ENCODE data around the gene CHIC2.
"Not testable (repeated sequence)": the region's sequence is repeated elsewhere in the genome, so short reads cannot be mapped to it uniquely, and the experiment has no call there.

CHIC2 gene

DNA sequence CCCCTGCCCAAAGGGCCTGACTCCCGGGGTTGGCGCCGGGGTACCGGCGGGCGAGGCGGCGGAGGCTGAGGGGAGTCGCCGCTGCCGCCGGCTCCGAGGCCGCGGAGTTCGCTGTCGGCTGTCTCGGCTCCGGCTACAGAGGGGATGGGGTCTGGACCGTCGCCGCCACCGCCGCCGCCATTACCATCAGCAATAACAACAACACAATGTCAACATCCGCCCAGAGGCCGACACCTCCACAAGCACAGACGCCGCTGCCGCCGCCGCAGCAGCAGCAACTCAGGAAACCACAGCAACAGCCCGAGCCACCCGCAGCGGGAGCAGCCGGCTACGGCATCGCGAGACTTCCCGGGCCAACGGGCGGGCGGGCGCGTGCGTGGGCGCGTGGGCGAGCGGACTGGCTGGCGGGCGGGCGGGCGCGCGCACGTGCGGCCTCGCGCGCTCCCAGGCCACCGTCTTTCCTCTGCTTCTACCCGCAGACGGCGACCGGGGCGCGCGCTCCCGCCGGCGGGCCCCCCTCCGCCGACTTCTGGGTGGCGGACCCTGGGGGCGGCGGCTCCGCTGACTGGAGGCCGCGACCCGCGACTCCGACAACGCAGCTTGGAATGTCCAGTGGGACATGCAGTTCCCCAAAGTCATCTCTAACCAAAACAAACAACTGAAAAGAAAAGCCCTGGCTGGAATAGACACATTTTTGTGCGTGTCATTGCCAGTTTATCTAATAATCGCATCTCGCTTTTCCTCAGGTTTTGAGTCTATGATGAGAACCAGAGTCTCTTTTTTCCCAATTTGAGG, at the start of gene CHIC2:
Gene CHIC2, minus strand, starts transcription at position 289 of the 795 bp plus-strand sequence. CDS start 305 bp downstream, outside the sequence.
- H3K4me1 Mint-ChIP-seq (ENCODE audit: low read depth) = peaks cover 46% of the 10 kb centered on the region
- H3K36me3 Mint-ChIP-seq (ENCODE audit: low read depth) = peaks cover 12% of the 10 kb centered on the region
- no peaks in the 10 kb centered on the region for H3K9me3 Mint-ChIP-seq
- no peaks in the 10 kb centered on the region for H3K27me3 Mint-ChIP-seq
- H3K4me3 Mint-ChIP-seq = peak within 1 kb of the TSS; percentile 88
- peak within 1 kb of the TSS; percentile 77 for H3K27ac Mint-ChIP-seq

- not testable (repeated sequence) for H3K27ac Mint-ChIP-seq; H3K9me3 Mint-ChIP-seq; H3K4me3 Mint-ChIP-seq; H3K36me3 Mint-ChIP-seq (ENCODE audit: low read depth)
- Mint-ChIP-seq H3K4me1 (ENCODE audit: low read depth) (peaks cover 19% of the 10 kb centered on the region), H3K27me3 (peaks cover 64% of the 10 kb centered on the region)
Measured at GRCh38 chr4:54113206-54113605, 48.8 kb upstream of the CHIC2 start.

DNA sequence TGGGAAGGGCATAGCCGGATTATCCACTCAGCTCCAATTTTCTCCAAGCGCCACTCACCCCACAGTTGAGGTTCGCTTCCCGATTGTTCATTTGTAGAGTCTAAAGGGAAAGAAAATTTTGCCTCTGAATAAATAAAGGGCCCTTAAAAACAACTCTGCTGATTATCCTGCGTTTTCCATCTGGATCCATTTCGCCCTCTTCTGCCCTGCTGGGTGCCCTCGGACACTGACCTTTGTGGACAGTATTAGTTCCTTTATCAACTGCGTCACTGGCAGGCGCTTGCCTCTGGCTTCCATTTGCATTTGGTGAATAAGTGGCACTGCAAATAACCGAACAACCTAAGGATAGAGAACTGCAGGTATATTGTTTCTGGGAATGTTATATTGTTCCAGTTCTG, 45.6 kb upstream of the CHIC2 start:
- Mint-ChIP-seq H3K36me3 (ENCODE audit: low read depth) (no peaks in the 10 kb centered on the region), H3K9me3 (no peaks in the 10 kb centered on the region), H3K27ac (no peak overlapping the region), H3K27me3 (peaks cover 85% of the 10 kb centered on the region), H3K4me3 (peak overlapping the region; percentile 40), H3K4me1 (ENCODE audit: low read depth) (peaks cover 23% of the 10 kb centered on the region)

DNA sequence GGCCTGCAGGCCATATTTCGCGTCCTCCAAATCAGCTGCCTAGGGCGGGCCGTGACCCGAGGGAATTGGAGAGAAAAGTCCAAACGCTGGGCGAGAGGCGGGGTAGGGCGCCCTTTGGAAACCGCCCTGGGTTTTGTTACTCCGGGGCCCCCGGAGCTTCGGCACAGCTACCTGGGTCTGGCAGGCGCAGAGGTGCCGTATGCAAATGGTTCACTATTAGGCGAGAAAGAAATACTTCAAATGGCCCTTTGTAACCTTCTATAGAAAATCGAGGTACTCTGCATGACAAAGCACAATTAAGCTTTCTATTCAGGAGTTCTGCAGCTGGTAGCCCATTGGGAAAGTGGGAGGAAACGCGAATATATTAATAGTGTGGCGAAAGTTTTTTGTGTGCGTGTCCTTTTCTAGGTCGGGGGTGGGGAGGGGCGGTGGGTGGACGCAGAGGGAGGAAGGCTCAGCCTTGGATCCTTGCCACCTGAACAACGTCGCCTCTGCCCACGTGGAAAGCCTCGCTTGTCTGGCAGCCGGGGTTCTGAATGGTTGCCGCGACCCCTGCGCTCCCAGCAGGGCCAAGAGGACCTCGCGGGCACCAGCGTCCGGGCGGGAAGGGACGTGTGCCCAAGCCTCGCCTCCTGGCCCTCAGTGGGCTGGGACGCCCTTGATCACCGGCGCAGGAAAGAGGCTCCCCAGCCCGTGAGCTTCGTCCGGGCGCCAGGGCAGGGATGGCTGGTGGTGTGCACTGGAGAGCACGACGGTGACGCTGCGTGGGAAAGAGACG, 45.0 kb upstream of the CHIC2 start:
- H3K27me3 Mint-ChIP-seq = peaks cover 87% of the 10 kb centered on the region
- no peak overlapping the region for H3K27ac Mint-ChIP-seq
- H3K4me3 Mint-ChIP-seq = no peak overlapping the region

GRCh38 chr4:54107951-54108748, 43.7 kb upstream of the CHIC2 start:
- Mint-ChIP-seq H3K36me3 (ENCODE audit: low read depth) (no peaks in the 10 kb centered on the region), H3K4me3 (peak overlapping the region; percentile 77), H3K27ac (peak overlapping the region; percentile 12), H3K9me3 (no peaks in the 10 kb centered on the region), H3K27me3 (peaks cover 94% of the 10 kb centered on the region), H3K4me1 (ENCODE audit: low read depth) (peaks cover 38% of the 10 kb centered on the region)

More for the DNA sequence above, 45.0 kb upstream of the CHIC2 start:
- no peaks in the 10 kb centered on the region for H3K36me3 Mint-ChIP-seq (ENCODE audit: low read depth)
- peaks cover 29% of the 10 kb centered on the region for H3K4me1 Mint-ChIP-seq (ENCODE audit: low read depth)
- H3K9me3 Mint-ChIP-seq = no peaks in the 10 kb centered on the region

GRCh38 chr4:54104907-54105306, 40.5 kb upstream of the CHIC2 start:
- Mint-ChIP-seq H3K36me3 (ENCODE audit: low read depth) (no peaks in the 10 kb centered on the region), H3K4me1 (ENCODE audit: low read depth) (peaks cover 55% of the 10 kb centered on the region), H3K27ac (peak overlapping the region; percentile 2), H3K9me3 (no peaks in the 10 kb centered on the region), H3K27me3 (peaks cover 90% of the 10 kb centered on the region), H3K4me3 (peak overlapping the region; percentile 6)

GRCh38 chr4:54103190-54103574, 38.8 kb upstream of the CHIC2 start:
- H3K36me3 Mint-ChIP-seq (ENCODE audit: low read depth) = no peaks in the 10 kb centered on the region
- no peak overlapping the region for H3K4me3 Mint-ChIP-seq
- no peak overlapping the region for H3K27ac Mint-ChIP-seq
- H3K9me3 Mint-ChIP-seq = no peaks in the 10 kb centered on the region
- H3K27me3 Mint-ChIP-seq = peaks cover 88% of the 10 kb centered on the region
- peaks cover 52% of the 10 kb centered on the region for H3K4me1 Mint-ChIP-seq (ENCODE audit: low read depth)

- H3K27ac Mint-ChIP-seq = no peak overlapping the region
- H3K36me3 Mint-ChIP-seq (ENCODE audit: low read depth) = no peaks in the 10 kb centered on the region
- H3K9me3 Mint-ChIP-seq = no peaks in the 10 kb centered on the region
- peaks cover 48% of the 10 kb centered on the region for H3K4me1 Mint-ChIP-seq (ENCODE audit: low read depth)
- H3K4me3 Mint-ChIP-seq = peak overlapping the region; percentile 1
- peaks cover 89% of the 10 kb centered on the region for H3K27me3 Mint-ChIP-seq
Measured at GRCh38 chr4:54102531-54103106, 38.2 kb upstream of the CHIC2 start.

DNA sequence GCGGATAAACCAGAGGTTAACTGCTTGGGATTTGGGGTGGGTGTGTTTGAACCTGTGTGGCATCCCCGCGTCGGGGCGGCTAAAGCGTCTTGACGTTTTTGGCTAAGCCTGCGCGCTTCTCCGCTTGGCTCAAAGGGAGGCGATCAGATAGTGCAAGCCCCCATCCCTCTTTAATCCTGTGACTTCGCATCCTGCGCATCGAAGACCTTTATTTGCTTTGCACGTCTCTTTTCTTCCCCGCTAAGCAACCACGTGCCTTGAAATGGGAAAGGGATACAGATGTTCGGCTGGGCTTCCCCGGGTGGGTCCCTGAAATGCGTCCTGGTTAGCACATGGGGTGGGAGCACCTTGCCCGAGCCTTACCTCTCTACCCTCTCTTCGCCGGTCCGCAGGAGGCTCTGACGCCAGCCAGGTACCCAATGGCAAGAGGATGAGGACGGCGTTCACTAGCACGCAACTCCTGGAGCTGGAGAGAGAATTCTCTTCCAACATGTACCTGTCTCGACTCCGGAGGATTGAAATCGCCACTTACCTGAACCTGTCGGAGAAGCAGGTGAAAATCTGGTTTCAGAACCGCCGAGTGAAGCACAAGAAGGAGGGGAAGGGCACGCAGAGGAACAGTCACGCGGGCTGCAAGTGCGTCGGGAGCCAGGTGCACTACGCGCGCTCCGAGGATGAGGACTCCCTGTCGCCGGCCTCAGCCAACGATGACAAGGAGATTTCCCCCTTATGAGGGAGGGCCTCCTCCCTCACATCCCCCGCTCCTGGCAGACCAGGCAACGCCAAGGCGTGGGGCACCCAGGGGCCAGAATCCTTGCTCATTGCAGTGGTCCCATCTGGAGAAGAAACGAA, 37.0 kb upstream of the CHIC2 start:
- no peaks in the 10 kb centered on the region for H3K9me3 Mint-ChIP-seq
- H3K36me3 Mint-ChIP-seq (ENCODE audit: low read depth) = no peaks in the 10 kb centered on the region
- H3K27me3 Mint-ChIP-seq = peaks cover 89% of the 10 kb centered on the region
- H3K4me1 Mint-ChIP-seq (ENCODE audit: low read depth) = peaks cover 48% of the 10 kb centered on the region
- no peak overlapping the region for H3K27ac Mint-ChIP-seq
- peak overlapping the region; percentile 66 for H3K4me3 Mint-ChIP-seq

DNA sequence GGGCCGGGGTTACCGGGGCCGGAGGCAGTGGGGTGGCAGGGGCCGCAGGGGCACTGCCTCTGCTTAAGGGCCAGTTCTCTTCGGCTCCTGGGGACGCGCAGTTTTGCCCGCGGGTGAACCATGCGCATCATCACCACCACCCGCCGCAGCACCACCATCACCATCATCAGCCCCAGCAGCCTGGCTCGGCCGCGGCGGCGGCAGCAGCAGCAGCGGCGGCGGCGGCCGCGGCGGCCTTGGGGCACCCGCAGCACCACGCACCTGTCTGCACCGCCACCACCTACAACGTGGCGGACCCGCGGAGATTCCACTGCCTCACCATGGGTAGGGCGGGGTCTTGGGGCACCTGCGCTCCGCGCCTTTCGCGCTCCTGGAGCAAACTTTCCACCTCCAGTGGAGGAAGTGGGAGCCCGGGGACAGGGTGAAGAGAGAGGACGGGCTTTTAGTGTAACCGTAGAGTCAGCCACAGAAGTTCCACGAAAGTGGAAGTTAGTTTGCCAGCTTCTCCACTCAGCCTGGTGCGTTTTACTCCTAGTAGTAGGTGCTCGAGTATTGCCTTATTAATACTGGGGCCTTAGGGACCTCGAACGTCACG, 36.3 kb upstream of the CHIC2 start:
- Mint-ChIP-seq H3K27ac (no peak overlapping the region), H3K4me3 (peak overlapping the region; percentile 66), H3K4me1 (ENCODE audit: low read depth) (peaks cover 51% of the 10 kb centered on the region), H3K36me3 (ENCODE audit: low read depth) (no peaks in the 10 kb centered on the region), H3K9me3 (no peaks in the 10 kb centered on the region), H3K27me3 (peaks cover 89% of the 10 kb centered on the region)

DNA sequence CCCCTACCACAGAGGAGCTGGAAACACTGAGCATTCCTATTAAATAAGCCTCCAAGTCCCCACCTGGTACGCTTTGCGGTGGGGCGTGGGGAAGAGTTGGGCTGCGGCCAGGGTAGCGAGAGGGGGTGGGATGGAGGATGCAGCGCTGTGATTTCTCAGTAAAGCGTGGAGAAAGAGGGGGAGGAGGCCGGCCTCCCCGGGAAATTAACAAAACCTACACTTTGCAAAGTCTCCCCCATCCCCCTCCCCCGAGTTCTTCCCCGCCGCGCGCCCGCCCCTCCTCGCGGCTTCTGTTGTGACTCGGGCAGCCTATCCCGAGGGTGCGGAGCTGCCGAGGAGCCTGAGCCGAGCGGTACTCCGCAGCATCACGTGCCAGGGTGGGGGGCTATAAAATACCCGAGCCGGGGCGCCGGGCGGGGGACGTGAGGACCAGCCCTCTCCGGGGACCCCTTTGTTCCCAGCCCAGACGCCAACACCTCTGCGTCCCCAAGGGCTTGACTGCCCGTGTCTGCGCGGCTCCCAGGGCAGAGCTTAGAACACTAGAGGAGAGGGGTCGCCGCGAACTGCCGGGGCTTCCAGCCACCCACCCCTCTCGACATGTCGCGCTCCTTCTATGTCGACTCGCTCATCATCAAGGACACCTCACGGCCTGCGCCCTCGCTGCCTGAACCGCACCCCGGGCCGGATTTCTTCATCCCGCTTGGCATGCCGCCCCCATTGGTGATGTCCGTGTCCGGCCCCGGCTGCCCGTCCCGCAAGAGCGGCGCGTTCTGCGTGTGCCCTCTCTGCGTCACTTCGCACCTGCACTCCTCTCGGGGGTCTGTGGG, 35.6 kb upstream of the CHIC2 start, which contains the start of gene GSX2:
Gene GSX2, plus strand, starts transcription at position 416 of the 827 bp plus-strand sequence. Its CDS starts 182 bp downstream, at position 598.
- H3K36me3 Mint-ChIP-seq (ENCODE audit: low read depth) = no peaks in the 10 kb centered on the region
- peaks cover 91% of the 10 kb centered on the region for H3K27me3 Mint-ChIP-seq
- peak within 1 kb of the TSS; percentile 66 for H3K4me3 Mint-ChIP-seq
- H3K4me1 Mint-ChIP-seq (ENCODE audit: low read depth) = peaks cover 50% of the 10 kb centered on the region
- no peaks in the 10 kb centered on the region for H3K9me3 Mint-ChIP-seq
- peak within 1 kb of the TSS; percentile 55 for H3K27ac Mint-ChIP-seq

GRCh38 chr4:54099287-54099747, 34.9 kb upstream of the CHIC2 start:
- peaks cover 91% of the 10 kb centered on the region for H3K27me3 Mint-ChIP-seq
- peak overlapping the region; percentile 57 for H3K4me3 Mint-ChIP-seq
- H3K36me3 Mint-ChIP-seq (ENCODE audit: low read depth) = no peaks in the 10 kb centered on the region
- H3K27ac Mint-ChIP-seq = peak overlapping the region; percentile 55
- H3K4me1 Mint-ChIP-seq (ENCODE audit: low read depth) = peaks cover 46% of the 10 kb centered on the region
- no peaks in the 10 kb centered on the region for H3K9me3 Mint-ChIP-seq

- Mint-ChIP-seq H3K9me3 (no peaks in the 10 kb centered on the region), H3K27ac (no peak overlapping the region), H3K4me1 (ENCODE audit: low read depth) (peaks cover 50% of the 10 kb centered on the region), H3K27me3 (peaks cover 91% of the 10 kb centered on the region), H3K36me3 (ENCODE audit: low read depth) (no peaks in the 10 kb centered on the region), H3K4me3 (no peak overlapping the region)
Measured at GRCh38 chr4:54098375-54098774, 34.0 kb upstream of the CHIC2 start.
